ENCODE results near the gene ACTN1. TPM values are rescaled to one million over a fixed set of nuclear protein-coding genes. Genes with fewer than 3 reads are reported as not detected.
A peak's percentile ranks its signal among the peaks of the same experiment; 100 is the strongest.
"Not testable (repeated sequence)": the region's sequence is repeated elsewhere in the genome, so short reads cannot be mapped to it uniquely, and the experiment has no call there.

The ACTN1 gene
- total RNA-seq, 4 donors from 2014 or later, result 10.0 to 17.3 (median 14.1) TPM

GRCh38 chr14:68976160-68977067 lies 2.7 kb downstream of the ACTN1 start:
- no peaks in the 10 kb centered on the region for H3K27me3 ChIP-seq
- peak overlapping the region in 3 of 4 donors; percentile 84 to 99 (median 92) for H3K4me3 ChIP-seq
- no peaks in the 10 kb centered on the region for H3K36me3 ChIP-seq
- DNase-seq, result no peak
- H3K4me1 ChIP-seq, result no peaks in the 10 kb centered on the region
- H3K27ac ChIP-seq, result peak overlapping the region; percentile 79 to 89 (median 80)
- no peak for ATAC-seq
- no peak for TF ChIP-seq POLR2A (IDR thresholded peaks at IDR 0.05)
- TF ChIP-seq, protein P1, sequence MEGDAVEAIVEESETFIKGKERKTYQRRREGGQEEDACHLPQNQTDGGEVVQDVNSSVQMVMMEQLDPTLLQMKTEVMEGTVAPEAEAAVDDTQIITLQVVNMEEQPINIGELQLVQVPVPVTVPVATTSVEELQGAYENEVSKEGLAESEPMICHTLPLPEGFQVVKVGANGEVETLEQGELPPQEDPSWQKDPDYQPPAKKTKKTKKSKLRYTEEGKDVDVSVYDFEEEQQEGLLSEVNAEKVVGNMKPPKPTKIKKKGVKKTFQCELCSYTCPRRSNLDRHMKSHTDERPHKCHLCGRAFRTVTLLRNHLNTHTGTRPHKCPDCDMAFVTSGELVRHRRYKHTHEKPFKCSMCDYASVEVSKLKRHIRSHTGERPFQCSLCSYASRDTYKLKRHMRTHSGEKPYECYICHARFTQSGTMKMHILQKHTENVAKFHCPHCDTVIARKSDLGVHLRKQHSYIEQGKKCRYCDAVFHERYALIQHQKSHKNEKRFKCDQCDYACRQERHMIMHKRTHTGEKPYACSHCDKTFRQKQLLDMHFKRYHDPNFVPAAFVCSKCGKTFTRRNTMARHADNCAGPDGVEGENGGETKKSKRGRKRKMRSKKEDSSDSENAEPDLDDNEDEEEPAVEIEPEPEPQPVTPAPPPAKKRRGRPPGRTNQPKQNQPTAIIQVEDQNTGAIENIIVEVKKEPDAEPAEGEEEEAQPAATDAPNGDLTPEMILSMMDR (IDR thresholded peaks at IDR 0.05 in 4 of 5, conservative IDR thresholded peaks at IDR 0.05 in 1 of 5), result no peak
- intact Hi-C loops (cut with DNase I; ENCODE audit: low total_unique reads), result no loop called here
- in situ Hi-C loops (cut with MboI; ENCODE audit: low sequenced_read_pairs in 4 of 4), result no loop called here
- H3K9me3 ChIP-seq, result no peaks in the 10 kb centered on the region

DNA sequence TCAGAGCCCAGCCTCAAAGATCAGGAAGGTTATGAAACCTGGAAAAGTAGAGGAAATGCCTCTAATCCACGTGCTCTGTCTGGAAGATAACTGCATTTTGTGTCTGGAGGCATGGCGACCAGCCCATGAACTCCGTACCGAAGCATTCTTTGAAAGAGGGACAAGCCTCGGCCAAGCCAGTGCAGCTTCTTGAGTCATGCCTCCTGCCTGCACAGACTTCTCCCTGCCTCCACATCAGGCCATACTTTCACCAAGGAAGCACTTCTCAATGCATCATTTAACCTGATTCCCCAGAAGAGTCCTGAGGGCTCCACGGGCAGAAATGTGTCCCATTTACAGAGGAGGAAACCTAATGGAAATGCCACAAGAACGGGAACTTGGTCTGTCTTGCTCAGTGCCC lies 3.4 kb downstream of the ACTN1 start:
- no peaks in the 10 kb centered on the region for H3K4me1 ChIP-seq

GRCh38 chr14:68974759-68975347 lies 4.2 kb downstream of the ACTN1 start:
- H3K4me3 ChIP-seq, result no peak overlapping the region

More for the DNA sequence above, 3.4 kb downstream of the ACTN1 start:
- no peaks in the 10 kb centered on the region for H3K27me3 ChIP-seq
- H3K36me3 ChIP-seq, result no peaks in the 10 kb centered on the region
- H3K27ac ChIP-seq, result peak overlapping the region in 2 of 4 donors; percentile 79 to 89
- TF ChIP-seq, protein P1 (IDR thresholded peaks at IDR 0.05 in 4 of 5, conservative IDR thresholded peaks at IDR 0.05 in 1 of 5), result no peak
- no peak for TF ChIP-seq POLR2A (IDR thresholded peaks at IDR 0.05)
- ATAC-seq (no peak), DNase-seq (no peak)
- H3K9me3 ChIP-seq, result no peaks in the 10 kb centered on the region
- in situ Hi-C loops (cut with MboI; ENCODE audit: low sequenced_read_pairs in 4 of 4) (no loop called here), intact Hi-C loops (cut with DNase I; ENCODE audit: low total_unique reads) (no loop called here)
- no peak overlapping the region for H3K4me3 ChIP-seq

GRCh38 chr14:68973639-68974038 lies 5.5 kb downstream of the ACTN1 start:
- Histone ChIP-seq H3K9me3 (no peaks in the 10 kb centered on the region), H3K27ac (no peak overlapping the region), H3K4me3 (no peak overlapping the region), H3K27me3 (no peaks in the 10 kb centered on the region), H3K4me1 (peaks cover 0 to 16% of the 10 kb centered on the region in 2 donors), H3K36me3 (no peaks in the 10 kb centered on the region)
- intact Hi-C loops (cut with DNase I; ENCODE audit: low total_unique reads) (no loop called here), in situ Hi-C loops (cut with MboI; ENCODE audit: low sequenced_read_pairs in 4 of 4) (no loop called here)
- DNase-seq (no peak), ATAC-seq (no peak)
- TF ChIP-seq, protein P1 (IDR thresholded peaks at IDR 0.05 in 4 of 5, conservative IDR thresholded peaks at IDR 0.05 in 1 of 5), result no peak
- no peak for TF ChIP-seq POLR2A (IDR thresholded peaks at IDR 0.05)

More at GRCh38 chr14:68974759-68975347, 4.2 kb downstream of the ACTN1 start:
- no peak for TF ChIP-seq POLR2A (IDR thresholded peaks at IDR 0.05)
- TF ChIP-seq, protein P1 (IDR thresholded peaks at IDR 0.05 in 4 of 5, conservative IDR thresholded peaks at IDR 0.05 in 1 of 5), result no peak
- intact Hi-C loops (cut with DNase I; ENCODE audit: low total_unique reads) (no loop called here), in situ Hi-C loops (cut with MboI; ENCODE audit: low sequenced_read_pairs in 4 of 4) (no loop called here)
- ATAC-seq (no peak), DNase-seq (no peak)
- H3K36me3 ChIP-seq, result no peaks in the 10 kb centered on the region
- no peaks in the 10 kb centered on the region for H3K9me3 ChIP-seq
- no peak overlapping the region for H3K27ac ChIP-seq
- H3K4me1 ChIP-seq, result peaks cover 0 to 5% of the 10 kb centered on the region in 2 donors
- no peaks in the 10 kb centered on the region for H3K27me3 ChIP-seq

DNA sequence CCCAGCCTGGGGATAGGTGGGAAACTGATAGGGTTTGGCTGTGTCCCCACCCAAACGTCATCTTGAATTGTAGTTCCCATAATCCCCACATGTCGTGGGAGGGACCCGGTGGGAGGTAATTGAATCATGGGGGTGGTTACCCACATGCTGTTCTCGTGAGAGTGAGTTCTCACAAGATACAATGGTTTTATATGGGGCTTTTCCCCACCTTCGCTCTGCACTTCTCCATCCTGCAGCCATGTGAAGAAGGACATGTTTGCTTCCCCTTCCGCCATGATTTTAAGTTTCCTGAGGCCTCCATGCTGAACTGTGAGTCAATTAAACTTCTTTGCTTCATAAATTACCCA lies 5.9 kb downstream of the ACTN1 start:
- H3K36me3 ChIP-seq; H3K27me3 ChIP-seq; ATAC-seq; H3K27ac ChIP-seq; in situ Hi-C loops (cut with MboI; ENCODE audit: low sequenced_read_pairs in 4 of 4); H3K9me3 ChIP-seq; DNase-seq; H3K4me3 ChIP-seq; intact Hi-C loops (cut with DNase I; ENCODE audit: low total_unique reads): not testable (repeated sequence)
- H3K4me1 ChIP-seq, result peaks cover 0 to 16% of the 10 kb centered on the region in 2 donors
